D721Med (cell line): ENCODE measurements around the gene SKAP1.
"Not testable (repeated sequence)": the region's sequence is repeated elsewhere in the genome, so short reads cannot be mapped to it uniquely, and the experiment has no call there.

ENCODE experiments used
- DNase-seq: peaks from one replicate; pipeline ENCODE4 v3.0.0; 2011; ENCODE audit warnings: low spot score; ENCODE audit not compliant: insufficient read length
- FAIRE-seq: peaks from 2 replicates; lab custom pipeline; 2011; peaks lifted over from hg19 to GRCh38; lab: Jason Lieb, UNC
- CTCF ChIP-seq: IDR thresholded peaks from 2 replicates; pipeline ENCODE4 v1.5.1; 2012; ENCODE audit warnings: mild to moderate bottlenecking, control low read depth; ENCODE audit not compliant: insufficient read depth; ENCODE audit errors: missing control alignments

The SKAP1 gene

GRCh38 chr17:48211011-48211410 is 219.0 kb downstream of the SKAP1 start:
- DNase-seq (no peak), FAIRE-seq (no peak)
- TF ChIP-seq CTCF = no peak

DNA sequence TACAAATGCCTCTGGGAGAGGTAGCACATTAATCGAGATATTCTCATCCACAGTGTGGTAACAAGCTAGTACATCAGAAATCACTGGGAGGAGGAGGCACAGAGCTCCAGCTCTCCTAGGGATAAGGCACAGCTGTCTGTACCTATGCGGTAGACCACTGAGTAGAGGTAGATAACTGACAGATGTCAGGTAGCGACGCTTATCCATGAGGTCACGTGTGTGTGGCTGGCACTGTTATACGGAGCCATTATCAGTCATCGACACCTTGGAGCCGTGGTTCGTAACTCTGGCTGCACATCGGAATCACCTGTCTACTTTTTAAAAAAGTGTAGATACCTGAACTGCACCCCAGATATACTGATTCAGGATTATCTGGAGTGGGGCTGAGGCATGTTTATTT is 220.0 kb downstream of the SKAP1 start:
- TF ChIP-seq CTCF = no peak
- DNase-seq = no peak
- FAIRE-seq = no peak

- TF ChIP-seq CTCF = no peak
Measured at GRCh38 chr17:48207776-48208544, 222.1 kb downstream of the SKAP1 start.

GRCh38 chr17:48207036-48207435 is 223.0 kb downstream of the SKAP1 start:
- not testable (repeated sequence) for DNase-seq, FAIRE-seq

More at GRCh38 chr17:48207776-48208544, 222.1 kb downstream of the SKAP1 start:
- no peak for FAIRE-seq
- DNase-seq = no peak

GRCh38 chr17:48202959-48203358 is 227.1 kb downstream of the SKAP1 start:
- DNase-seq = no peak
- FAIRE-seq = no peak
- TF ChIP-seq CTCF = no peak

GRCh38 chr17:48198950-48199541 is 231.0 kb downstream of the SKAP1 start:
- DNase-seq (no peak), FAIRE-seq (no peak)

DNA sequence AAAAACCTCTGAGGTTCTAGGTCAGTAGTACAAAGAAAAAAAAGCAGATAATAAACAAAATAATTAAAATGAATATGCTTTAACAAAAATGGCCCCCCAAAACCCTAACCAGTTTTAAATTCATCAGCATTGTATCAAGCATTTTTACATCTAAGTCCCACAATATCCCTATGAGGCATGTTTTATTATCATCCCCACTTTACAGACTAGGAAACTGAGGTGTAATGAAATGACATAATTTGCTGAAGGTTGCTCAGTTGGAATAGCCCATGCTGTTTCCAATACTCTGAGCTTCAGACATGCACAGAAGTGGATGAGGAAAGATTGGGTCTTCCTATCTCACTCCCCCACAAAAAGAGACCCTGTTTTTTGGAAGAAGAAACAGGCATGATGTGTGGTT is 234.1 kb downstream of the SKAP1 start:
- DNase-seq (no peak), FAIRE-seq (no peak)
- TF ChIP-seq CTCF = no peak

More at GRCh38 chr17:48198950-48199541, 231.0 kb downstream of the SKAP1 start:
- no peak for TF ChIP-seq CTCF
